ENCODE measurements around the gene ZFYVE16.
A peak's percentile ranks its signal among the peaks of the same experiment; 100 is the strongest.
"Not testable (repeated sequence)": the region's sequence is repeated elsewhere in the genome, so short reads cannot be mapped to it uniquely, and the experiment has no call there.

The ZFYVE16 gene

DNA sequence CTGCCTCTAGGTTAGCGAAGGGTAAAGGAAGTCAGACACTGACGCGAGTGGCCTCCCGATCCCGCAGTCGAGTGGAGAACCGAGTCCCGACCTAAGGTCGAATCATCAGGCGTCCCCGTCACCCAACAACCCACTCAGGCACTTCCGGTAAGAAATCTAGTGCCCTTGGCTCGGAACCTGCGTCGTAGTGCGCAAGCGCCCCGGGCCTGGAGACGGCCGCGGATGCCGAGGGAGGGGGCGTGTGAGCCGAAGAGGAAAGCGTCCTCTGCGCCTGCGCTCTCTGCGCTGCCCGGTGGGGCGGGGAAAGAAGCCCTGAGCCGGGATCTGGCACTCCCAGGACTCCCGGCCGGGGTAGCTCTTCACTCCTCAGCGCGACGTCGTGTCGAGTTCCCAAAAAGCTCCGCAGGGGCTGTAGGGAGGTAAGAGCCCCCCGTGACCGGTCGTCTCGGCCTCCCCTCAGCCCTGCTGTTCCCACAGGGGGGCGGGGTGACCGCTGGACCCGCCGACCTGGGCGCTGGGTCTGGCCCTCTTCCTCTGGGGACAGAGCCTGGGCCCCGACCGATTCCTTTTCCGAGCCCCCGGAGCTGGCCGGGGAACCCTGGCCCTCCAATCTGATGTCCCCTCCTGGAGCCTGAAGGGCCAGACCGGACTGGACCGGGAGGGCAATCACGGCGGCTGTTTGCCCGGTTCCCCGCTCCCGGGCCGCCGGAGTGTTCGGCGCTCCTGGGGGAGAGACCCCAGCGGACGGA lies at the start of gene ZFYVE16:
Gene ZFYVE16, plus strand, starts transcription at position 330 of the 749 bp plus-strand sequence. CDS start 26,084 bp downstream, outside the sequence.
- peak; percentile 97 to 98 for DNase-seq

DNA sequence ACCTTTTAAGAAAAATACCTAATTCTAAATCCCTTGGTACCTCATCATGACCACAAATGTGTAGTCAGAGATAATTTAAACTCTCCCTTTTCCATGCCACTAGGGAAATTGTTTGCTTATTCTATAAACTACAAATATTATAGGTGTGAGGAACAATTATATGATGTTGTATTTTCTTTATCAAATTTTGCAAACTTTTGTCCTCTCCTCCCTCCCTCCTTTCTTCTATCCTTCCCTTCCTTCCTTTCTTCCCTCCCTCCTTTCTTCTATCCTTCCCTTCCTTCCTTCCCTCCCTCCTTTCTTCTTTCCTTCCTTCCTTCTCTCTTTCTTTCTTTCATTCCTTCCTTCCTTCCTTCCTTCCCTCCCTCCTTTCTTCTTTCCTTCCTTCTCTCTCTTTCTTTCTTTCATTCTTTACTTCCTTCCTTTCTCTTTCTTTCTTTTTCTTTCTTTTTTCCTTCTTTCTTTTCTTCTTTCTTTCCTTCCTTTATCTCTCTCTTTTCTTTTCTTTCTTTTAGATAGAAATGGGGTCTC lies 46.9 kb upstream of the ZFYVE16 start:
- no peak for DNase-seq

DNA sequence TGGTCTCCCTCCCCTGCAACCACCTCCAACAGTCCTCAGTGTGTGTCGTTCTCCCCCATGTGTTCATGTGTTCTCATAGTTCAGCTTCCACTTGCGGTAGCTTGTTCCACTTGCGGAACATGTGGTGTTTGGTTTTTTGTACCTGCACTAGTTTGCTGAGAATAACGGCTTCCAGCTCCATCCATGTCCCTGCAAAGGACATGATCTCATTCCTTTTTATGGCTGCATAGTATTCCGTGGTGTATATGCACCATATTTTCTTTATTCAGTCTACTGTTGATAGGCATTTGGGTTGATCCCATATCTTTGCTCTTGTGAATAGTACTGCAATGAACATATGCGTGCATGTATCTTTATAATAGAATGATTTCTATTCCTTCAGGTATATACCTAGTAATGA lies 43.0 kb upstream of the ZFYVE16 start:
- DNase-seq: no peak

DNA sequence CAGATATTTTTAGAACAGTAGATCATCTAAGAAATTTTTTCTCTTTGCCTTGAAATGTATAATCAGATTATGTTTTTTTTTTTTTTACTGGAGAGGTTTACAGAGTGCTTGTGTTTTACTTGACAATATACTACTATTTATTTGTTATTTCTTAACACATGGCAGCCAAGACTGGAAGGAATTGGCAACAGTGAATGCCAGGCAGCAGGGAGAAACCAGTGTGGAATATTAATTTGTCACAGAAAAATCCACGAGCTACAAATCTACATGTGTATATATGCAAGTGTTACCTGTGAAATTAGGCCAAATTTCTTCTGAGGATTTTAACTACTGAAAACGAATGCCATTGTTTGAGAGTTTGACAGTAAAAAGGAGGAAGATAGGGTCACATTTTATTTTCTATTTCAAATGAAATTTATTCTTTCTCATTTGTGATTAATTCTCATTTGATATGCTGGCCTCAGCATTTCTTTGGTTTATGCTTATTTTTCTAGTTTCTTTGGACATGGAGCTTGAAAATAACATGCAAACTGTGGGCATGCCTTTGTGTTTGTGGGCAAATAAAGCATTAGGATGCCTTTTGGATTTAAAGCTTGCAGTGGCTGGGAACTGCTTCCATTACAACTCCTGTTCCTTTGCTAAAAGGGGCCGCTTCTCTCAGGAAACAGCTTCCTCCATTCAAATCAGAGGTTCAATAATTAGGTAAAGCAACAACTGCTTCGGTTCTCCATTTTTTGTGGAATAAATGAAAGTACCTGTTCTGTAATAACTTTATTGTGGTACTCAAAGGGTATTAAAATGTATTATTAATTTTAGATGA lies 39.0 kb upstream of the ZFYVE16 start:
- DNase-seq: no peak

DNA sequence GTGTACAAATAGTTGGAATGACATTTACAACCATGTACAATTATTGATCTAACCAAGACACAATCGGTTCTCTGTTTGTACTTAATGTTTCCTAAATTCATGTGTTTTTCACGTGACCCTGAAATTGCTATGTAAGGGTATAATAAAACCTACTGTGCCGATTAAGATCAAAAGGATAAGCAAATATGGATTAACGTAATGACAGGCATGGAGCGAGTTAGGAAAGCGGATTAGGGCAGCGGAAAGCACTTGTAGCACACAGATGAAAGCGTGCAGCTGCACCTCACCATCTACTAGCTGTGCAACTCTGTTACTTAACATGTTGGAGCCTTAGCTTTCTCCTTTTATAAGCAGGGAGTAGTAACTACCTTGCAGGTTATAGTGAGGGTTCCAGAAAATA lies 38.3 kb upstream of the ZFYVE16 start:
- DNase-seq: no peak

DNA sequence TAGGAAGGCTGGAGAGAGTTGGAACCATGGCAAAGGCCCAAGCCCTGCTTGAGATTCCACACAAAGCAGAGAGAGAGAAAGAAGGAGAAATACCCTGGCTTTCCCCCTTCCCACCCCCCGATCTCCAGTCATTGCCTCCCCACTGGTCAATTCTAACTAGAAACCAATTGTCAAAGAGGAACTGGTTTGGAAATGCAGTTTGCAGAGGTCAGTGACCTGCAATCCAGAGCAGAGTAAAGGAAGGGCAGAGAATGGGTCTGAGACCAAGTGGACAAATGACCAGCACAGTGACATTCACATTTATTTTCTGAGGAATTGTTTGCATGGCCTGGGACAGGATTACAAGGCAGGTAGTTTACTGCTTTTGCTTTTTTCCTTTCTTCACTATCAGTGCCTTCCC lies 37.5 kb upstream of the ZFYVE16 start:
- DNase-seq: no peak

DNA sequence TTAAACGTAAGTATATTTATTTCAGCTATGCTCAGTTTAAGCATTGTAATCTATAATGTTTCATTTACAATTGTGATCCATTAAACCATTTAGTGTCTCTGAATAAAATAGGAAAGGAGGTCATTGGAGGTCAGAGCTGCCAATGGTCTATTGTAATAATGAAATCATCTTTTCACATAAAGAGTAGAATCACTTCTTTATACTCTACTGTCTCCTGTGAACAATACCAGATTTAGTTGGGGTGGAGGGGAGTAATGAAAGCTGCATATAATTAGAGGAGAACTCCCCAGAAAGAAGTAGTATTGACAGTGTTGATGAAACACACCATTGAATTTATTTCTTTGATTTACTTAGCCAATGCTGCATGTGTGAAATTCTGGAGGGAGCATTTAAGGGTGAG lies 35.1 kb upstream of the ZFYVE16 start:
- DNase-seq: no peak

DNA sequence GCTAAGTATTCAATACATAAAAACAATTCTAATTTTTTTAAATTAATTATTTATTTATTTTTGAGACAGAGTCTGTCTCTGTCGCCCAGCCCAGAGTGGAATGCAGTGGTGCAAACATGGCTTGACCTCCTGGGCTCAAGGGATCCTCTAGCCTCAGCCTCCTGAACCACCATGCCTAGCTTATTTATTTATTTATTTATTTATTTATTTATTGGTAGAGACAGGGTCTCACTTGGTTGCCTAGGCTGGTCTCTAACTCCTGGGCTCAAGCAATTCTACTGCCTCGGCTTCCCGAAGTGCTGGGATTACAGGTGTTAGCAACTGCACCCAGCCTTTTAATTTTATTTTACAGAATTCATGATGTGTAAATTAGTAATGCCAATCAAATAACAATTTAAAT lies 33.7 kb upstream of the ZFYVE16 start:
- DNase-seq: no peak

DNA sequence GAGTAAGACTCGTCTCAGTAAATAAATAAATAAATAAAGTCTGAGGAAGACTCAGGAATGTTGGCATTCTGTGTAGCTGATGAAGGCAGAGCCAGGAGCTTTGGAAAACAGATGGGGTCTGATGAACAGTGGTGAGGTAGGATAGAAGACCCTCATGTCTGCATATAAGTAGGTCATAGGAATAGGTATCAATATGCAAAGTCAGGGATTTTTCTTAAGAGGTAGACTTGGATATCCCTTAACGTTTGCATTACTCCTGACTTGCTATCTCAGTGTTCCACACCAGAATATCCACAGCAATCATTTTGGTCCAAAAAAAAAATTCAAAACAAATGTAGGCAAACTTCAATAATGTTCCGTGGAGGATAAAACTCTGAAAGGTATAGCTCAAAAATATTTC lies 31.3 kb upstream of the ZFYVE16 start:
- DNase-seq: no peak

DNA sequence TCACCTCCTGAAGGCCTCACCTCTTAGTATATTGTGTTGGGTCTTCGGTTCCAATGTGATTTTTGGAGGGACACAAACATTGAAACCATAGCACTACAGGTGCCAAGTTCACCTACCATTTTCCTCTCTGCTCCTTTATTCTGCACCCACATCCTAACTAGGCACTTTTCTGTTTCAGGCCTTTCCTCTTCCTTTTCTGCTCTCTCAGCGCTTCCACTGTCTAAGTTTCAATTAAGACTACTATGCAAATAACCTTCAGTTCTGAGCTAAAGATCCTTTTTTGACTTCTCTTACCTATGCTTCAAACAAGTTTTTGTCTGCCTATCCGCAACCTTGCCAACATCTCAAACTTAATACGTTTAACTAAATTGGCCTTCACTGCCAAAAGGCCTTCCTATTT lies 25.4 kb upstream of the ZFYVE16 start:
- DNase-seq: no peak

DNA sequence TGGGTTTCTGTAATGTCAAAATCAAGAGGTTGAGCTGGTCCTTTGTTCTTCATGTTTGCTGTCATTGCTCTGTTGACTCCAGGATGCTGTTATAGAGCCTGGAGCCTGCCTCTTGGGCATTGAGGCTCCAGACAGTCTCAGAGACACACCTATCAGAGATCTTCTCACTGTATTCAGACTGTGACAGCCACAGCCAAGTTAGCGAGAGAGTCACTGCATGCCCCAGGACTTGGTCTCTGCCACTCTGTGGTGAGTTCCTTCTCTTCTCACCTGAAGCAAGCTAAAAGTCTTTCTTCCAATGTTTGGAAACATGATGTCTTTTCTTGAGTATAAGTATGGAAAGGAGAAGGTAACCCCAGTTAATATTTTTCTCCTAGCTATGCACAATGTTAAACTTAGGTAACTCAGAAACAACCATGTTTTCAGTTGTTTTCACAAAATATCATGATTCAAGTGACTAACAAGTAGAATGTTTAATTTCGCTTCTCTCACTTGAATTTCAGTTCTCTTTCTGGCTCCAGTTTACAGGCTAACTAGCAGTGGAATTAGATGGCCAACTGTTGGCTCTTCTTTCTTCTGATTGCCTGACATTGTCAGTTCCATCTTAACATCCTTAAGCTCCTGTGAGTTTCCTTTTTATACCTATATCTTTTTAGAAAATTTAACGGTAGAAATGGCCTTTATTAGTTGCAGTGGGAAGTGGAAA lies 20.6 kb upstream of the ZFYVE16 start:
- no peak for DNase-seq

DNA sequence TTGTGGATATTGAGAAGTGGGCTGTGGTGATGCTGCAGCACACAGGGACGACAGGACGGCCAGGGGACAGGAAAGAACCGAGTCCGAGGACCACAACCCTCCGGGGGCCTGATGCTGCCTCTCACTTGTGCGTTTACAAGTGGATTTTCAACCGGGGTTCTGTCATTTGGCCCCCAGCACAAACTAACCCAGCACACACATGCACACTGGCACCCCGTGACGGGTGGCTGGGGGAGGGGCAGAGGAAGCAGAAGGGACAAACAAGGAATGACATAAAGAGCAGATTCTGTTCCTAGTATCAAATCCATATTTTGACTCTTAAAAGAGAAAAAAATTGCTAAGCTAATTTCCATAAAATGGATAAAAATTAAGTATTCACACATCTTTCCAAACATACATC lies 18.3 kb upstream of the ZFYVE16 start:
- no peak for DNase-seq

DNA sequence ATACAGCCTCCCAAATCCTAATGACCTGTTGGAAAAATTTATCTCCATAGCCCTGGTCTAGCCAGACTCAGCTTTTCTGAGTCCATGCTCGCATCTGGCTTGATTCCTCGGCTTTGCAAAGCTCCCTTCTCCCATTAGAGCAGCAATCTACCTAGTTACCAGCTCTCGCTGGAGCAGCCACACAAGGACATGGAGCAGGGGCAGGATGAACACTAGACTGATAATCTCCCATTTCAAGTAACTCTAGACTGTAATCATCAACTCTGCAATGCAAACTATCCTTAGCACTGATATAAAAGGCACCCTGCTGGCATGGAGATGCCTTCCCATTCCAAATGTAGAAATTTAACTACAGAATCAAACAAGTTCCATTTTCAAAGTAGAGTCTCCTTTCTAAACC lies 17.5 kb upstream of the ZFYVE16 start:
- DNase-seq: not testable (repeated sequence)

DNA sequence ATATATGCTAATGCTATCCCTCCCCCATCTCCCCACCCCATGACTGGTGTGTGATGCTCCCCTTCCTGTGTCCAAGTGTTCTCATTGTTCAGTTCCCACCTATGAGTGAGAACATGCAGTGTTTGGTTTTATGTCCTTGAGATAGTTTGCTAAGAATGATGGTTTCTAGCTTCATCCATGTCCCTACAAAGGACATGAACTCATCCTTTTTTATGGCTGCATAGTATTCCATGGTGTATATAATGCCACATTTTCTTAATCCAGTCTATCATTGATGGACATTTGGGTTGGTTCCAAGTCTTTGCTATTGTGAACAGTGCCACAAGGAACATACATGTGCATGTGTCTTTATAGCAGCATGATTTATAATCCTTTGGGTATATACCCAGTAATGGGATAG lies 16.6 kb upstream of the ZFYVE16 start:
- DNase-seq: not testable (repeated sequence)

DNA sequence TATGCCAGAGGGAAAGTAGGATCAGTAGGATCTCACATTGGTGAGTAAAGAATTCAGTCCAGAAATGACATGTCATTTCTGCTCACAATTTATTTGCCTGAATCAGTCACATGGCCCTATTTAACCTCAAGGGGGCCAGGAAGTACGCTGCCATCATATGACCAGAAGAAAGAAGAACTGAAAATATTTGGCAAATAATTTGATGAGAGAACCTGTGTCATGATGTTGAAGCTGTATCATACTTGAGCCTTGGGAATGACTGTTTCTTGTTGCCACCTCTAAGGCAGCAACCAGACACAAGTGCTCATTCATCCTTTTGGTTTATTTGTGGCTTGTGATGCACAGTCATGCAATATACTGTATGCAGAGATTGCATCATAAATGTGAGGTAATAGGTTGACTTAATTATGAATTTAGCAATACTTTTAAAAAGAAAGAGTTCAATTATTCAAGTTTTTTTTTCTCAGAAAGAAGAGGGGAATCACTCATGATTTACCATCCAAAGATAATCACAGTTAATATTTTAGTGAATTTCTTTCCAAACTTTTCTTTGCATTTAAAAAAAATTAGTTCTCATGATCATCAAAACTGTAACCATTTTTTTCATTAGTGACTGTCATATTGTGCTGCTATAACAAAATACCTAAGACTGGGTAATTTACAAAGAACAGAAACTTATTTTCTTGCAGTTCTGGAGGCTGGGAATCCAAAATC lies 8.2 kb upstream of the ZFYVE16 start:
- peak; percentile 16 to 62 for DNase-seq

DNA sequence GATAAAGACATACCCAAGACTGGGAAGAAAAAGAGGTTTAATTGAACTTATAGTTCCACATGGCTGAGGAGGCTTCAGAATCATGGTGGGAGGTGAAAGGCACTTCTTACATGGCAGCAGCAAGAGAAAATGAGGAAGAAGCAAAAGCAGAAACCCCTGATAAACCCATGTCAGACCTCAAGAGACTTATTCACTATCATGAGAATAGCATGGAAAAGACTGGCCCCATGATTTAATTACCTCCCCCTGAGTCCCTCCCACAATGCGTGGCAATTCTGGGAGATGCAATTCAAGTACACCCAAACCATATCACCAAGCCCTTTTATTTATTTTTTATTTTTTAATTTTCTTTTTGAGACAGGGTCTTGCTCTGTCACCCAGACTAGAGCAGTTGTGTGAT lies 7.5 kb upstream of the ZFYVE16 start:
- peak in 1 of 2 donors; percentile 7 for DNase-seq

DNA sequence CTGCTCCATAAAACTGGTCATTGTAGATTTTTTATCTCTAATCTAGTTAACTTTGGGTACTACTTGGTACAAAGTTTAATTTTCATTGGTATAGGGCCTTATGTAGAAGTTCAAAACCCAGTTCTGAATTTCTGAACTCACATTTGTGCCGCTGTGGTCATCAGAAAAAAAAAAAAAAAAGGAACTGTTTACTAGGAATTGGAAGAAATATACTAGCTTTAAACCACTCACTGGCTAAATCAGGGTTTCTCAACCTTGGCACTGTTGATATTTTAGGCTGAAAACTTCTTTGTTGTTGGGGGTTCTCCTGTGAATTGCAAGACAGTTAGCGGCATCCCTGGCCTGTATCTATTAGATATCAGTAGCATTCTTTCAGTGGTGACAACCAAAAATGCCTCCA lies 4.1 kb upstream of the ZFYVE16 start:
- DNase-seq: no peak

DNA sequence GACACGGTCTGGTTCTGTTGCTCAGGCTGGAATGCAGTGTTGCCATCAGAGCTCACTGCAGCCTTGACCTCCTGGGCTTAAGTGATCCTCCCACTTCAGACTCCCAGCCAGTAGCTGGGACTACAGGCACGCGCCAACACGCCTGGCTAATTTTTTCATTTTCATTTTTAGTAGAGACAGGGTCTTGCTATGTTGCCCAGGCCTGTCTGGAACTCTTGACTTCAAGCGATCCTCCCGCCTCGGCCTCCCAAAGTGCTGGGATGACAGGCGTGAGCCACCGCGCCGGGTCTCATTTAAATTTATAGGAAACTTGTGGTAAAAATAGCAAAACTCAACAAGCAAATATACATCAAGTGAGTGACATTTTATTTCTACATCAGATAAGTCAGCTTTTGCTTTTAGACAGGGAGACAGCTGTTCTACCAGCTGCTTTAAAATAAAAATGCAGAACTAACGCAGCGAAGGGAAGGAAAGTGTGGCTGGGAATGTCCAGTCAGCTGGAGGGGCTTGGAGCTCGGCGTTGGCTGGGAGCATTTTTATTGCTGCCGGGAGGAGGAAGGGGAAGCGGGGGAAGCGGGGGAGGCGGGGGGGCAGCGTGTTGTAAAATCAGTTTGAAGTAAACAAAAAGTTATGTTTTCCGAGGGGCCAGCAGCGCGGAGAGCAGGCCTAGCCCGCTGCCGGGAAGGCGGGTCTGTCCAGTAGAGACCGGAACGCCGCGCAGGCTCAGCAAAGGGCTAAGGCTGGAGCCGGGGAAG lies 707 bp upstream of the ZFYVE16 start:
- peak in 1 of 2 donors; percentile 4 for DNase-seq

DNA sequence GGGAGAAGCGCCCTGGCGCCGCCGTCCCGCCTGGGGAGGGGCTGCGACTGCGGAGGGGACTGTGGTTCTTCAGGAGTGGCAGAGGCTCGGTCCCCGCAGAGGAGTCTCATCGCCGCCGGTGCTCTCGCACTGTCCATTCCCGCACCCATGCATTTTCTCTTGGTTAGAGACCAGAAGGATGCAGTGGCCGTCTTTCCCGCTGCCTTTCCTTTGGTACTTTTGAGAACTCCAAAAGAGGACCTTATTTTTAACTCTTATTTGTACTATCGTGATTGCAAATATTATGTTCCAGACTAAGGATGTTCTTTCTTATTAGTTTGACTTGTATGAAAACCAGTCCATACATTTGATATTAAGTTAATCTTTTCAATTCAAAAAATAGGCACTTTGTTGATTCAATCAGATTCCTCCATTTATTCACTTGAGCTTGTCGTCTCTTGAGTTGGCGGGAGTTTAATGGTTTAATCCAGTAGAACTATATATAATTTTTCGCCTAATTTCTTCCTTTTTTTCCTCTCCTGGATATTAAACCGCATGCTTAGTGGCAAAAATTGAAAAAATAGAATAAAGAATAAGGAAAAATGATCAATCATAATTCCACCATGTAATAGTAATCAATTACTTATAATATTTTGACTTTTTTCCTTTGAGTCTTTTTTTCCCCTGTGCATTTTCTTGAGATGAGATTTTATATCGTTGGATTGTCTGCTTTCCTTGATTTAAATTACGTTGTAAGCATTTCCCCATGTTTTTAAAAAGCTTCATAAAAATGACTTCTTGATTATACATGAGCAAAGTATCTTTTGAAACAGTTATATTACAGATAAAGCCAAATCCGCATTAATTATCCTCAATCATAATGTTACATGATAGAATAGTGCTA lies 861 bp downstream of the ZFYVE16 start:
- peak; percentile 40 to 46 for DNase-seq

DNA sequence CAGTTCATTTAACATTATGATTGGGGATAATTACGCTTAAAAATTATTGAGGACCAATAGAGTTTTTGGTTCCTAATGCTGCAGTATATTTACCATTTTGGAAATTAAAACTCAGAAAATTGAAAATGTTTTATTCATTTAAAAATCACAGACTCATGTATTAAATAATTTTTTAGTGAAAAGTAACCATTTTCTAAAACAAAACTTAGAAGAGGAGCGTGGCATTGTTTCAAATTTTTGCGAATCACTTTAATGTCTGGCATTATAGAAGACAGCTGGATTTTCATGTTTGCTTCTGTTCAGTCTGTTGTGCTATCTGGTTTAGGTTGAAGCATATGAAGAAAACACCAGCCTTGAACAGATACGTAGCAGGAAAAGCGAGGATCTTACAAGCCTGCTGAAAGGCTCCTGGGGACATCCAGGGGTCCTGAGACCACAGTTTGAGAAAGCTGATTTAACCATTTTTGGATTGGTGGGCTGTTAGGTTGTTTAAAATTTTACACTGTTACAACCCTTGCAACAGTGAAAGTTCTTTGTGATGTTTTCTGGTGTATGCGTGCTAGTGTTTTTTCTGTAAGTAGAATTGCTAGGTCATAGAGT lies 1.6 kb downstream of the ZFYVE16 start:
- DNase-seq: no peak

Data from CD4-positive, alpha-beta T cell treated with Interleukin-1 beta for 1 hour (primary cell).